ENCODE measurements around the gene AP5Z1.

- TF ChIP-seq CTCF (IDR thresholded peaks at IDR 0.05) (no peak), POLR2A (IDR thresholded peaks at IDR 0.05) (no peak), POLR2AphosphoS5 (IDR thresholded peaks at IDR 0.05) (no peak)
Observed at GRCh38 chr7:4836206-4836661, 60.8 kb downstream of the AP5Z1 start.

All from prostate gland (tissue), 2 donors.